ENCODE measurements around the gene SRRT. TPM values are rescaled to one million over a fixed set of nuclear protein-coding genes. Genes with fewer than 3 reads are reported as not detected.

The SRRT gene
- total and polyA plus RNA-seq, 10 of the 15 experiments (the other 5 are each of a cell fraction or from before 2014, with no cell fraction given), result 11.1 to 254 (median 111) TPM

- WGBS (ENCODE audit: insufficient coverage, insufficient replicate concordance, low lambda C conversion rate, missing lambda C conversion rate), result 2% methylated on average over 53 of the region's 73 CpGs
- no peak for TF ChIP-seq ETV6 (conservative IDR thresholded peaks at IDR 0.05 in 1 of 2, IDR thresholded peaks at IDR 0.05 in 1 of 2; ENCODE audit: borderline replicate concordance in 1 of 2, low read depth in 1 of 2)
- TF ChIP-seq GATAD2B (conservative IDR thresholded peaks at IDR 0.05; ENCODE audit: low read depth), result peak; percentile 80
- peak; percentile 81 for TF ChIP-seq DPF2 (IDR thresholded peaks at IDR 0.05)
- peak; percentile 51 for TF ChIP-seq BACH1 (IDR thresholded peaks at IDR 0.05; ENCODE audit: borderline replicate concordance)
- TF ChIP-seq CHD2 (IDR thresholded peaks at IDR 0.05; ENCODE audit: borderline replicate concordance, low read depth, low read length), result 0 out of 2 replicates have a peak, but pooled peaks have one; percentile 17
- TF ChIP-seq SMAD5 (IDR thresholded peaks at IDR 0.05; ENCODE audit: low read depth), result 0 out of 2 replicates have a peak, but pooled peaks have one; percentile 47
- 0 out of 2 replicates have a peak, but pooled peaks have one; percentile 14 for TF ChIP-seq CREM (IDR thresholded peaks at IDR 0.05; ENCODE audit: low read depth)
- 0 out of 2 replicates have a peak, but pooled peaks have one; percentile 13 for TF ChIP-seq NR2F1 (conservative IDR thresholded peaks at IDR 0.05)
- TF ChIP-seq ZNF207 (IDR thresholded peaks at IDR 0.05; ENCODE audit: borderline replicate concordance), result peak; percentile 33; the same call in 1 of the 2 replicates
- TF ChIP-seq MYC (IDR thresholded peaks at IDR 0.05; ENCODE audit: insufficient read depth, insufficient read length, insufficient replicate concordance, low read length, severe bottlenecking), result peak; percentile 80
- TF ChIP-seq, protein P1, sequence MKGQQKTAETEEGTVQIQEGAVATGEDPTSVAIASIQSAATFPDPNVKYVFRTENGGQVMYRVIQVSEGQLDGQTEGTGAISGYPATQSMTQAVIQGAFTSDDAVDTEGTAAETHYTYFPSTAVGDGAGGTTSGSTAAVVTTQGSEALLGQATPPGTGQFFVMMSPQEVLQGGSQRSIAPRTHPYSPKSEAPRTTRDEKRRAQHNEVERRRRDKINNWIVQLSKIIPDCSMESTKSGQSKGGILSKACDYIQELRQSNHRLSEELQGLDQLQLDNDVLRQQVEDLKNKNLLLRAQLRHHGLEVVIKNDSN (IDR thresholded peaks at IDR 0.05; ENCODE audit: borderline replicate concordance, extremely low read length, insufficient read depth, low read depth, low read length), result peak; percentile 25
- peak; percentile 6; the same call in 1 of the 2 replicates for TF ChIP-seq CBFB (IDR thresholded peaks at IDR 0.05; ENCODE audit: low read depth)
- no peak for TF ChIP-seq TCF7 (IDR thresholded peaks at IDR 0.05; ENCODE audit: borderline replicate concordance)
- peak; percentile 80 for TF ChIP-seq NKRF (conservative IDR thresholded peaks at IDR 0.05)
- TF ChIP-seq YBX1 (IDR thresholded peaks at IDR 0.05), result no peak
Observed at GRCh38 chr7:100888988-100889750, 14.3 kb downstream of the SRRT start, which contains the start of gene UFSP1. Gene UFSP1 (minus strand): TSS chr7:100889715. CDS start chr7:100889271, 444 bp downstream.

More at GRCh38 chr7:100888988-100889750, 14.3 kb downstream of the SRRT start, which contains the start of gene UFSP1:
- Histone ChIP-seq H3K4me1 (ENCODE audit: control insufficient read depth, insufficient read depth, low read length) (peaks cover 30% of the 10 kb centered on the region), H3K9ac (ENCODE audit: control insufficient read depth, insufficient read depth, low read length) (peak within 1 kb of the TSS; percentile 83), H3K27me3 (replicated peaks in 1 of 2; ENCODE audit: control insufficient read depth in 2 of 2, insufficient read depth in 2 of 2, low read length in 1 of 2) (no peaks in the 10 kb centered on the region), H3K4me2 (ENCODE audit: control insufficient read depth, insufficient read depth) (peak within 1 kb of the TSS; percentile 94), H3K79me2 (ENCODE audit: control insufficient read depth, insufficient read depth, low read length) (peaks cover 18% of the 10 kb centered on the region), H3K36me3 (ENCODE audit: control insufficient read depth in 2 of 2, insufficient read depth in 2 of 2, low read length in 1 of 2) (peaks cover 20 to 37% of the 10 kb centered on the region in 2 experiments), H4K20me1 (ENCODE audit: control insufficient read depth, insufficient read depth) (no peaks in the 10 kb centered on the region), H2AFZ (ENCODE audit: control insufficient read depth, low read depth, low read length) (peak within 1 kb of the TSS; percentile 88), H3K27ac (ENCODE audit: control insufficient read depth, insufficient read depth) (peak within 1 kb of the TSS; percentile 64), H3K4me3 (peak within 1 kb of the TSS; percentile 91), H3K9me3 (replicated peaks; ENCODE audit: control insufficient read depth, insufficient read depth, low read length) (no peaks in the 10 kb centered on the region)
- SMC1A ChIA-PET (ENCODE audit: uncharacterized antibody, unreplicated experiment), result interaction anchor here (0.7 to 4.4 kb wide), 6 partner anchors 11 to 184 kb away, joined by 3 to 33 read pairs (median 6); partner anchors contain the start of genes POP7, SLC12A9 and SRRT
- in situ Hi-C loops (cut with MboI) (no loop called here), intact Hi-C loops (cut with micrococcal nuclease; ENCODE audit: unreplicated experiment) (loop anchor here (1.0 kb wide), 1 partner anchor 14 kb away; the partner anchor contains the start of gene SRRT)
- FAIRE-seq (no peak), DNase-seq (ENCODE audit: low read depth, low spot score) (no peak), ATAC-seq (peak; percentile 52)
- RAD21 ChIA-PET (ENCODE audit: unreplicated experiment), result interaction anchor here (0.6 to 2.1 kb wide), 11 partner anchors 13 to 394 kb away, joined by 3 to 21 read pairs (median 4); partner anchors contain the start of genes POP7, SLC12A9, SRRT and TRIM56
- POLR2A ChIA-PET, result interaction anchor here (0.8 to 6.7 kb wide), 12 partner anchors 13 to 410 kb away, joined by 3 to 131 read pairs (median 4); partner anchors contain the start of genes FIS1, MOSPD3, SERPINE1 and SRRT
- CTCF ChIA-PET, result interaction anchor here (0.6 to 2.5 kb wide), 19 partner anchors 11 to 394 kb away, joined by 3 to 9 read pairs (median 4); partner anchors contain the start of genes POP7, SLC12A9, SRRT and TRIM56
- BruUV-seq (replicated peaks), result no TSS peak
